Measurements from ENCODE around the gene ALK. TPM values are rescaled to one million over a fixed set of nuclear protein-coding genes. Genes with fewer than 3 reads are reported as not detected.

ALK gene
- total RNA-seq, 1 experiment from 2014 or later: 14.7 TPM

DNA sequence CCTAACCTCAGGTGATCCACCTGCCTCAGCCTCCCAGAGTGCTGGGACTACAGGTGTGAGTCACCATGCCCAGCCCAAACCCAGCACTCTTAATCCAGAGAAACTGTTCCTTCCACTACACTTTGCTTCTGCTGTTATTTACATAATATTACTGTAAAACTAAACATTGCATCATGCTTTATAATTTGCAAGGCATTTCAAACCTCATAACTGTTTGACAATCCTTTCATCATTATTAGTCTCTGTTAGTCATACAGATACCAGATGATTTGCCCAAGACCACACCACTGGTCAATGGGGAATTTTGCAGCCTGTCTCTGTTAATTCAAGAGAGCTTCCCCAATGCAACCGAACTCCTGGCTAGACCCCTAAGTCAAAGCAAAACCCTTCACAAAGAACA is 338.3 kb downstream of the ALK start:
- CTCF ChIA-PET: no interaction called here
- TF ChIP-seq, protein P1, sequence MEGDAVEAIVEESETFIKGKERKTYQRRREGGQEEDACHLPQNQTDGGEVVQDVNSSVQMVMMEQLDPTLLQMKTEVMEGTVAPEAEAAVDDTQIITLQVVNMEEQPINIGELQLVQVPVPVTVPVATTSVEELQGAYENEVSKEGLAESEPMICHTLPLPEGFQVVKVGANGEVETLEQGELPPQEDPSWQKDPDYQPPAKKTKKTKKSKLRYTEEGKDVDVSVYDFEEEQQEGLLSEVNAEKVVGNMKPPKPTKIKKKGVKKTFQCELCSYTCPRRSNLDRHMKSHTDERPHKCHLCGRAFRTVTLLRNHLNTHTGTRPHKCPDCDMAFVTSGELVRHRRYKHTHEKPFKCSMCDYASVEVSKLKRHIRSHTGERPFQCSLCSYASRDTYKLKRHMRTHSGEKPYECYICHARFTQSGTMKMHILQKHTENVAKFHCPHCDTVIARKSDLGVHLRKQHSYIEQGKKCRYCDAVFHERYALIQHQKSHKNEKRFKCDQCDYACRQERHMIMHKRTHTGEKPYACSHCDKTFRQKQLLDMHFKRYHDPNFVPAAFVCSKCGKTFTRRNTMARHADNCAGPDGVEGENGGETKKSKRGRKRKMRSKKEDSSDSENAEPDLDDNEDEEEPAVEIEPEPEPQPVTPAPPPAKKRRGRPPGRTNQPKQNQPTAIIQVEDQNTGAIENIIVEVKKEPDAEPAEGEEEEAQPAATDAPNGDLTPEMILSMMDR (conservative IDR thresholded peaks at IDR 0.05; ENCODE audit: low read depth, low read length): no peak
- TF ChIP-seq EZH2 (IDR thresholded peaks at IDR 0.05; ENCODE audit: borderline replicate concordance, low read depth, low read length, poor library complexity, severe bottlenecking): no peak
- Histone ChIP-seq H3K27me3 (replicated peaks; ENCODE audit: insufficient read depth, low read depth, low read length, poor library complexity) (no peaks in the 10 kb centered on the region), H3K27ac (ENCODE audit: low read depth, low read length, poor library complexity, severe bottlenecking) (no peak overlapping the region), H3K4me1 (ENCODE audit: insufficient read depth, low read length, poor library complexity, severe bottlenecking) (no peaks in the 10 kb centered on the region), H3K36me3 (ENCODE audit: insufficient read depth, low read length, poor library complexity, severe bottlenecking) (no peaks in the 10 kb centered on the region), H3K9me3 (ENCODE audit: low read depth, low read length, poor library complexity, severe bottlenecking) (no peaks in the 10 kb centered on the region), H3K4me3 (ENCODE audit: low read depth, low read length, poor library complexity, severe bottlenecking) (no peak overlapping the region)
- BruUV-seq (replicated peaks): no TSS peak
- intact Hi-C loops (cut with micrococcal nuclease; ENCODE audit: unreplicated experiment): no loop called here
- DNase-seq (ENCODE audit: low spot score): no peak
- POLR2A ChIA-PET (ENCODE audit: low non-redundant PET): no interaction called here

DNA sequence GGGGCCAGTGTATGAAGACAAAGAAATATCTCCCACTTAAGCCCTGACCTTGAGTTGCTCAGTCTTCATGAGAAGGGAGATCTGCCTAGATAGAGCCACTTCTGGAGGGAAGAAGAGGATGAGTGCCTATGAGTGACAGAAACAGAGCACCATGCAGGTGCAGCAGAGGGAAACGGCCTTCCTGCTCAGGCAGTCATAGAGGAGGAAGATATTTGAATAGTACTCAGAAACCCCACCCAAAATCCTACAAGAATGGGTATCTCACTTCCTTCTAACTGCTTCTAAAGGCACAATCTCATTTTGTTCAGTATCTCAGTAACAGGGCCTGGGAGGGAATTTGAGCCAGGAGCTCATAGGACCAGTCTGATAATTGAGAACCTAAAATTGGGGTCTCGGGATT is 339.3 kb downstream of the ALK start:
- no TSS peak for BruUV-seq (replicated peaks)
- Histone ChIP-seq H3K9me3 (ENCODE audit: low read depth, low read length, poor library complexity, severe bottlenecking) (no peaks in the 10 kb centered on the region), H3K4me1 (ENCODE audit: insufficient read depth, low read length, poor library complexity, severe bottlenecking) (no peaks in the 10 kb centered on the region), H3K4me3 (ENCODE audit: low read depth, low read length, poor library complexity, severe bottlenecking) (no peak overlapping the region), H3K27ac (ENCODE audit: low read depth, low read length, poor library complexity, severe bottlenecking) (no peak overlapping the region), H3K36me3 (ENCODE audit: insufficient read depth, low read length, poor library complexity, severe bottlenecking) (no peaks in the 10 kb centered on the region), H3K27me3 (replicated peaks; ENCODE audit: insufficient read depth, low read depth, low read length, poor library complexity) (no peaks in the 10 kb centered on the region)
- POLR2A ChIA-PET (ENCODE audit: low non-redundant PET): no interaction called here
- no peak for TF ChIP-seq EZH2 (IDR thresholded peaks at IDR 0.05; ENCODE audit: borderline replicate concordance, low read depth, low read length, poor library complexity, severe bottlenecking)
- TF ChIP-seq, protein P1 (conservative IDR thresholded peaks at IDR 0.05; ENCODE audit: low read depth, low read length): no peak
- intact Hi-C loops (cut with micrococcal nuclease; ENCODE audit: unreplicated experiment): no loop called here
- no peak for DNase-seq (ENCODE audit: low spot score)
- CTCF ChIA-PET: no interaction called here

DNA sequence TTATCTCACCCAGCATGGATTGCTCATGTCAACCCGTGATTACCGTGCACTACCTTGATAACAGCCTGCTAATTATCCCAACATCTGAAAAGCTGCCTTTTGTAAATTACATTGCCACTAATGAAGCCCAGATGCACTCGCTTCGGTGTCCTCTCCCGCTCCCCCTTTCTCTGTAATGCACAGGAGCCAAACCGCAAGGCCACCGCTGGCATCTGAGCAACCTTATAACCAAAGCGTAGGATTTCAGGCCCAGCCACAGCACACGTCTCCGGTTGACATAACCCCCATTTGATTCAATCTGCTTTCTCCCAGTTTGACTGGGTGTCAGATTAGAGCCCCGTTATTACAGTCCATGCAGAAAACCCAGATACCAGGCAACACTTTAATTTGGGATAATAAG is 341.2 kb downstream of the ALK start:
- no peak for DNase-seq (ENCODE audit: low spot score)

More for the DNA sequence above, 341.2 kb downstream of the ALK start:
- intact Hi-C loops (cut with micrococcal nuclease; ENCODE audit: unreplicated experiment): no loop called here
- no peak for TF ChIP-seq EZH2 (IDR thresholded peaks at IDR 0.05; ENCODE audit: borderline replicate concordance, low read depth, low read length, poor library complexity, severe bottlenecking)
- TF ChIP-seq, protein P1 (conservative IDR thresholded peaks at IDR 0.05; ENCODE audit: low read depth, low read length): no peak
- ChIA-PET CTCF (no interaction called here), POLR2A (ENCODE audit: low non-redundant PET) (no interaction called here)
- no peak overlapping the region for H3K4me3 ChIP-seq (ENCODE audit: low read depth, low read length, poor library complexity, severe bottlenecking)
- no peak overlapping the region for H3K27ac ChIP-seq (ENCODE audit: low read depth, low read length, poor library complexity, severe bottlenecking)
- BruUV-seq (replicated peaks): no TSS peak
- H3K36me3 ChIP-seq (ENCODE audit: insufficient read depth, low read length, poor library complexity, severe bottlenecking): no peaks in the 10 kb centered on the region
- H3K9me3 ChIP-seq (ENCODE audit: low read depth, low read length, poor library complexity, severe bottlenecking): no peaks in the 10 kb centered on the region
- H3K4me1 ChIP-seq (ENCODE audit: insufficient read depth, low read length, poor library complexity, severe bottlenecking): no peaks in the 10 kb centered on the region
- H3K27me3 ChIP-seq (replicated peaks; ENCODE audit: insufficient read depth, low read depth, low read length, poor library complexity): no peaks in the 10 kb centered on the region

All from A673 (cell line).